SKM-1 treated with dmso at 0.1 percent for 144 hours (cell line): ENCODE measurements around the gene ARHGEF19.
"Not testable (repeated sequence)": the region's sequence is repeated elsewhere in the genome, so short reads cannot be mapped to it uniquely, and the experiment has no call there.

Source experiments
- DNase-seq: peaks from one replicate; lab custom pipeline; 2025; ENCODE audit not compliant: unreplicated experiment; lab: John Stamatoyannopoulos, UW

ARHGEF19 gene

GRCh38 chr1:16168144-16168495 is 44.3 kb downstream of the ARHGEF19 start:
- DNase-seq: not testable (repeated sequence)

GRCh38 chr1:16167331-16168143 is 44.9 kb downstream of the ARHGEF19 start:
- DNase-seq: no peak

GRCh38 chr1:16166117-16166516 is 46.3 kb downstream of the ARHGEF19 start:
- DNase-seq: no peak

GRCh38 chr1:16165548-16165947 is 46.9 kb downstream of the ARHGEF19 start:
- DNase-seq: no peak

GRCh38 chr1:16165073-16165364 is 47.4 kb downstream of the ARHGEF19 start:
- DNase-seq: no peak

GRCh38 chr1:16164213-16165072 is 48.0 kb downstream of the ARHGEF19 start:
- DNase-seq: no peak

- not testable (repeated sequence) for DNase-seq
Observed at GRCh38 chr1:16163608-16164212, 48.7 kb downstream of the ARHGEF19 start.

GRCh38 chr1:16162163-16162822 is 50.2 kb downstream of the ARHGEF19 start:
- DNase-seq: no peak

- no peak for DNase-seq
Observed at GRCh38 chr1:16161717-16162116, 50.7 kb downstream of the ARHGEF19 start.

GRCh38 chr1:16158993-16159831 is 53.2 kb downstream of the ARHGEF19 start:
- DNase-seq: no peak

GRCh38 chr1:16158025-16158424 is 54.4 kb downstream of the ARHGEF19 start:
- DNase-seq: no peak

GRCh38 chr1:16156848-16157495 is 55.5 kb downstream of the ARHGEF19 start:
- DNase-seq: no peak

- no peak for DNase-seq
Observed at GRCh38 chr1:16155537-16156410, 56.7 kb downstream of the ARHGEF19 start, which contains the start of gene EPHA2. EPHA2 (minus strand) TSS chr1:16156069; CDS start chr1:16155932, 137 bp downstream.

- no peak for DNase-seq
Observed at GRCh38 chr1:16153999-16154673, 58.3 kb downstream of the ARHGEF19 start.

GRCh38 chr1:16153096-16153998 is 59.1 kb downstream of the ARHGEF19 start:
- no peak for DNase-seq

GRCh38 chr1:16152481-16153087 is 59.9 kb downstream of the ARHGEF19 start:
- no peak for DNase-seq

- DNase-seq: no peak
Observed at GRCh38 chr1:16151995-16152384, 60.5 kb downstream of the ARHGEF19 start.
